Epithelial cell of proximal tubule (primary cell): ENCODE data around the gene TUBA4B. TPM values are rescaled to one million over a fixed set of nuclear protein-coding genes. Genes with fewer than 3 reads are reported as not detected.
A peak's percentile ranks its signal among the peaks of the same experiment; 100 is the strongest.

ENCODE experiments used
- DNase-seq: peaks from one replicate; pipeline ENCODE4 v3.0.0-alpha.2; 2011; ENCODE audit warnings: low read depth
- H3K4me3 ChIP-seq: 2 replicates; pipeline ENCODE4 v1.5.1; 2011; ENCODE audit warnings: low read depth, mild to moderate bottlenecking, low read length
- total RNA-seq: library from RNA; depleted of rRNA; stranded (reverse); fragments of >200 nt; gene quantifications from 2 replicates; pipeline ENCODE4 v1.2.3, GENCODE V29; 2015
- TF ChIP-seq, protein P1 (sequence below): conservative IDR thresholded peaks from 2 replicates; pipeline ENCODE4 v1.5.1; 2012; ENCODE audit warnings: low read depth, mild to moderate bottlenecking, low read length

TUBA4B gene
- total RNA-seq, 1 donor from 2014 or later = 0.52 TPM

DNA sequence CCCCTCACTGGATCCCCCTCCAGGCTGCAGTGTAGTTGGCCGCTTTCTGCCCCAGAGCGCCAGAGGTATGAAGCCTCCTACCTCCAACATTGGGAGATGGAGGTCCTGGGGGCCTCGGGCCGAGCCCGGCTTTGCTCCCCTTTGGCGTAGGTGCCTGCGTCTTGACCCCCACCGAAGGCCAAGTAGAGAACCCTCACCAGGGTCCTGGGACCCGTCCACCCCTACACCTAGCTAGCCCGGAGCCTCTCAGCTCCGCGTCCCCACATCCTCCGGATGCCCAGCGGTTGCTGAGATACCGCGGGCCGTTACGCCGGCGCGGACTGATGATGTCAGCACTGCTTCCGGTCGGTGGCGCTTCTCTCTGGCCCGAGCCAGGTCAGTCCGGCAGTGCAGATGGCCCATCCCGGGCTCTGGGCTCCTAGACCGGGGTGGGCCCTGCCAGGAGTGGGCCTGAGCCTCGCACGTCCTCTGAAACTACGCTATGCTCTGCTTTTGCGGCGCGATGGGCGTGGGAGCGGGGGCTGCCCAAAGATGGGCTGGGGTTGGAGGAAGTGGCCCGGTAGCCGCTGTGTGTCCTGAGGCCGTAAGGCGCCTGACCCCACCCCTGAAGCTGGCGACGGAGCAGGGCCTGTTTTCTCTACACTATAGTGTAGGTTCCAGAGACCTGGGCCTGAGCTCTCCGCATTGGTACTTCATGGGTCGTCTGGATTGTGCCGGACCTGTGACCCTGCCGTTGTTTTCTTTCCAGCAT, 7.7 kb upstream of the TUBA4B start, which contains the start of the genes GLB1L and STK16:
TSS of gene GLB1L (minus strand) at position 297 of the 751 bp plus-strand sequence. CDS start 1,871 bp downstream, outside the sequence.
TSS of gene STK16 (plus strand) at position 332 of the 751 bp plus-strand sequence. CDS start 521 bp downstream, outside the sequence.
- DNase-seq = no peak
- TF ChIP-seq, protein P1, sequence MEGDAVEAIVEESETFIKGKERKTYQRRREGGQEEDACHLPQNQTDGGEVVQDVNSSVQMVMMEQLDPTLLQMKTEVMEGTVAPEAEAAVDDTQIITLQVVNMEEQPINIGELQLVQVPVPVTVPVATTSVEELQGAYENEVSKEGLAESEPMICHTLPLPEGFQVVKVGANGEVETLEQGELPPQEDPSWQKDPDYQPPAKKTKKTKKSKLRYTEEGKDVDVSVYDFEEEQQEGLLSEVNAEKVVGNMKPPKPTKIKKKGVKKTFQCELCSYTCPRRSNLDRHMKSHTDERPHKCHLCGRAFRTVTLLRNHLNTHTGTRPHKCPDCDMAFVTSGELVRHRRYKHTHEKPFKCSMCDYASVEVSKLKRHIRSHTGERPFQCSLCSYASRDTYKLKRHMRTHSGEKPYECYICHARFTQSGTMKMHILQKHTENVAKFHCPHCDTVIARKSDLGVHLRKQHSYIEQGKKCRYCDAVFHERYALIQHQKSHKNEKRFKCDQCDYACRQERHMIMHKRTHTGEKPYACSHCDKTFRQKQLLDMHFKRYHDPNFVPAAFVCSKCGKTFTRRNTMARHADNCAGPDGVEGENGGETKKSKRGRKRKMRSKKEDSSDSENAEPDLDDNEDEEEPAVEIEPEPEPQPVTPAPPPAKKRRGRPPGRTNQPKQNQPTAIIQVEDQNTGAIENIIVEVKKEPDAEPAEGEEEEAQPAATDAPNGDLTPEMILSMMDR = no peak

DNA sequence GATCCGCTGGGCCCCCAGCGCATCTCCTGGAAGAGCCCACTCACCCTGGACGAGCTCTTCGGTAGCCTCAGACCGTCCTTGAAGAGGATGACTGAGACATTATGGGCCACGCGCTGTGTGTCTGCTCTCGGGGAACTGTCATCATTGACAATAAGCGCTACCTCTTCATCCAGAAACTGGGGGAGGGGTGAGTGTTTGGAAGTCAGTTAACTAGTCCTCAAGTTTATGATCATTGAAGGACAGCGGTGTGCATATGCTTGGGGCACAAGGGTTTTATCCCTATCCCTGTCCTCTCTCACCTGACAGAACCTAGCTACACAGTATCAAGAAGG, 7.2 kb upstream of the TUBA4B start:
- H3K4me3 ChIP-seq = peak overlapping the region; percentile 96
- DNase-seq = no peak
- TF ChIP-seq, protein P1 = no peak

More for the DNA sequence above, 7.7 kb upstream of the TUBA4B start, which contains the start of the genes GLB1L and STK16:
- peak within 1 kb of the TSS; percentile 96 for H3K4me3 ChIP-seq

DNA sequence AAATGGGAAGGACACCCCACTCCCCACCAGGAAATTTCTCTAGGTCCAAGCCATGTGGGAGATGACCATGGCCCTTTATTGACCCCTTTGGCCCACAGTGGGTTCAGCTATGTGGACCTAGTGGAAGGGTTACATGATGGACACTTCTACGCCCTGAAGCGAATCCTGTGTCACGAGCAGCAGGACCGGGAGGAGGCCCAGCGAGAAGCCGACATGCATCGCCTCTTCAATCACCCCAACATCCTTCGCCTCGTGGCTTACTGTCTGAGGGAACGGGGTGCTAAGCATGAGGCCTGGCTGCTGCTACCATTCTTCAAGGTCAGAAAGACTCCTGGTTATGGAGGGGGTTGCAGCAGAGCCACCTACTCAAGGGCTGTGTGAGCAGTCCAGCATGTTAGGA, 6.5 kb upstream of the TUBA4B start:
- DNase-seq = no peak
- H3K4me3 ChIP-seq = peak overlapping the region; percentile 96
- TF ChIP-seq, protein P1 = no peak

DNA sequence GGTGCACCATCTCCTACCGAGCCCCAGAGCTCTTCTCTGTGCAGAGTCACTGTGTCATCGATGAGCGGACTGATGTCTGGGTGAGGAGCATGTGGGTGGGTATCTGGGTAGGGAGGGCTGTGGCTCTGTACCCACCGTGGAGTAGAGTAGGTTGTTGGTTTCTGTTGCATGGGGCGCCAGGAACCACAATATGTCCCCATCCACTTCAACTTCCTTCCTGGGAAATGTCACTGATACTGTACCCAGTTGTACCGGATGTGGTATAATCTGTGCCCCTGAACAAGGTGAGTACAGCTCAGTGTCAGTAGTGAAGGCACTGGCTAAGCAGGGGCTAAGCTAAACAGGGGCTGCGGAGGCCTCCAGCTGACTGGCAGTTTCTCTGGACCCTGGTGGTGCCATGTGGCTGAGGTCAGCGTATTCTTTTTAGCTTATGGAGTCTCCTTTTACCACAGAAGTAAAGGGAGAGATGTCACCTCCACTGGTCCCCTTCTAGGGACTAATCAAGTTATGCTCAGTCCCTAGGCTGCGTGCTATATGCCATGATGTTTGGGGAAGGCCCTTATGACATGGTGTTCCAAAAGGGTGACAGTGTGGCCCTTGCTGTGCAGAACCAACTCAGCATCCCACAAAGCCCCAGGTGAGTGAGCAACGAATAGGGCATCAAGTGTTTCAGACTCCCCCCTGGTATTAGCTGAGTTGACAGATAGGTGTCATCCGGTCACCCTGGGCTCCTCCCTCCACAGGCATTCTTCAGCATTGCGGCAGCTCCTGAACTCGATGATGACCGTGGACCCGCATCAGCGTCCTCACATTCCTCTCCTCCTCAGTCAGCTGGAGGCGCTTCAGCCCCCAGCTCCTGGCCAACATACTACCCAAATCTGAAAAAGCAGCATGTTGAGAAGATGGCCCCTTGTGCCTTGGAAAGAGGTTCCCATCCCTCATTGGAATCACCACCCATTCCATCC, 5.1 kb upstream of the TUBA4B start:
- H3K4me3 ChIP-seq = no peak overlapping the region
- TF ChIP-seq, protein P1 = no peak
- DNase-seq = no peak

DNA sequence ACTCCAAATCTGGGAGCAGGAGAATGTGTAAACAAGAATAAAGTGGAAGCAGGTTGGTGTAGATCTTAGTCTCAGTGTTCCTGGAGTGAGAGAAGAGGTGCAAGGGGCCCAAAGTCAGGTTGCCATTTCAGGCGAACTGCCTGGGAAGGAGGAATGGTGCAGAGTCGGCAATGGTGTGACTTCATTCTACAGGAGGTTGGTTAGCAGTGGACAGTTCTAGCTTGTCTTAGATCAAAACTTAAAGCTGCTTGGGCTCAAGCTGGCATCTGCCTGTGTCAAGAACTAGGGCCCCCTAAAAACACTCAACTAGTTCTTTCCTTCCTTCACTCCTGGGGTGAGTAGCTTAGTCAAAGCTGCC, 4.2 kb upstream of the TUBA4B start:
- no peak for DNase-seq
- peak overlapping the region; percentile 32 for H3K4me3 ChIP-seq
- TF ChIP-seq, protein P1 = no peak

DNA sequence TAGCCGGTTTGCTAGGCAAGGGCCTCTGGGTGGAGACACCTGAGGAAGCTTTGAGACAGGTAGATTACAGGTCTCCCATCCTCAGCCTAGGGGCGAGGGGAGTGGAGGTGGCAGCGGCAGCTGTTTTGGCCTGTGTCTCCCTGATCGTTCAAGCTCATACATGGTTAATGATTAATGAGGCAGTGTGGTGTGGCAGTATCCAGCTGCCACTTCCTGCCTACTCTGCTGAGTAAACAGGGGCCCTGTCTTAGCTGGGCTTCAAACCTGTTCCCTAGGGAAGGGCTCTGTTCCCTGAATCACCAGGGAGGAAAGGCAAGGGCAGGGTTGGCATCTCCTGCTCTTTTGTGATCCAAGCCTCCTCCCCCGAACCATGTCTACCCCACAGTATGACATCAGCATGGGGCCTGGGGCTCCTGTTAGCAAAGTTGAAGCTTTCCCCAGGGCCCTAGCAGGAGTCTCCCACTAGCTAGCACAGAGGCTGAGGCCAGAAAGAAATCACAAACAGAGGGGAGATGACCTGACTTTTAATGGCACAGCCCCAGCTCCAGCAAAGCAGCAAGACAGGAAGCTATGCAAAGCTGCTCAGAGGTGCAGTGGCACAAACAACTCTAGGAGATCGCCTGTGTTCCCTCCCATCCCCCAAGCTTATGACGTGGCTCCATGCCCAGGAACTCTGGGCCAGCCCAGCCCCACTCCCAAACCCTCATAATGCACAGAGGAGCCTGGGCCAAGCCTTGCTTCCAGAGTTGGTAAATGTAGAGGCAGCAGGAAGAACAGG, 3.7 kb upstream of the TUBA4B start:
- TF ChIP-seq, protein P1 = no peak
- DNase-seq = peak; percentile 83

More for the DNA sequence above, 3.7 kb upstream of the TUBA4B start:
- peak overlapping the region; percentile 32 for H3K4me3 ChIP-seq
